22Rv1 (cell line): ENCODE measurements around the gene RCBTB1.

ENCODE experiments used
- H3K27ac ChIP-seq: fragments of 450-650 bp; 2 replicates; pipeline ENCODE4 v1.5.1; 2017
- CTCF ChIP-seq: fragments of 450-650 bp; IDR thresholded peaks from 2 replicates; pipeline ENCODE4 v1.5.1; 2017; ENCODE audit warnings: mild to moderate bottlenecking
- ZFX ChIP-seq: fragments of 450-650 bp; IDR thresholded peaks from 2 replicates; pipeline ENCODE4 v1.6.1; 2017; ENCODE audit warnings: antibody characterized with exemption, borderline replicate concordance

The RCBTB1 gene

GRCh38 chr13:49539313-49539712, 46.0 kb downstream of the RCBTB1 start:
- H3K27ac ChIP-seq: no peak overlapping the region

GRCh38 chr13:49538404-49538803, 47.0 kb downstream of the RCBTB1 start:
- TF ChIP-seq ZFX: no peak
- no peak for TF ChIP-seq CTCF
- H3K27ac ChIP-seq: no peak overlapping the region

More at GRCh38 chr13:49539313-49539712, 46.0 kb downstream of the RCBTB1 start:
- no peak for TF ChIP-seq CTCF
- no peak for TF ChIP-seq ZFX

DNA sequence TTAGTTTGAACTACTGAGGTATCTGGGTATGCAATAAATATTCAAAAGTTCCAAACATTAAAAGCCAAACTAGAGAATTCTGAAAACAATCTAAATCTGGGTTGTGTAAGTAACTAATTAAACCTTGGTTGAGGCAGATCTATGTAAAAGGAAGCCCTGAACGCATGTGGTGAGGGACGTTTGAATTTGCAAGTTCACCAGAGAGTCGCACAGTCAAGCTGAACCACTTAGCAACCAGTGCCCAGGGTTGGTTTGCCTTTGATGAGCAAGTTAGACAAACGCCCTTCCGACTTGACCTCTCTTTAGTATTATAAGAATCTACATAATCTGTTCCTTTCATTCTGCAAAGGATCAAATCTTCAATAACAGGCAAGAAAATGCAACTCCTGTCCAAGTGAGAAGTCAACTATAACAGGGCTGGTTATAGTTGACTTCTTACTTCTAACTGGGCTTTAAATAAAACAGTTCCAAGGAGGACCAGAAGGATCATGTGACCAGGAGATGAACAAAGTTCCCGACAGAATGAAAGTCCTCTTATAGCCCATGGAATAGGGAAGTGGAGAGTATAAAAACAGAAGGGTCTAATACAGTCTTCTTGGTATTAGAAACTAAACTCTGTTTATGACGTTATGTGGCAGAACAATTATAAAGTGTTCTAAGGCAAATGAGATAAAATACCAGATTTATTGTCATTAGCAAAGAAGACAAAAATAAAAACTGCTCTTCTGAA, 49.0 kb downstream of the RCBTB1 start:
- TF ChIP-seq ZFX: no peak
- TF ChIP-seq CTCF: no peak
- no peak overlapping the region for H3K27ac ChIP-seq

- TF ChIP-seq CTCF (no peak), ZFX (no peak)
- no peak overlapping the region for H3K27ac ChIP-seq
Observed at GRCh38 chr13:49533591-49534269, 51.6 kb downstream of the RCBTB1 start.

GRCh38 chr13:49533011-49533410, 52.3 kb downstream of the RCBTB1 start:
- no peak for TF ChIP-seq ZFX
- no peak for TF ChIP-seq CTCF
- H3K27ac ChIP-seq: no peak overlapping the region

GRCh38 chr13:49532593-49532992, 52.8 kb downstream of the RCBTB1 start:
- H3K27ac ChIP-seq: no peak overlapping the region

More at GRCh38 chr13:49532593-49532992, 52.8 kb downstream of the RCBTB1 start:
- no peak for TF ChIP-seq ZFX
- no peak for TF ChIP-seq CTCF
